PC-3 (cell line): Measurements from ENCODE around the gene RMI2. TPM values are rescaled to one million over a fixed set of nuclear protein-coding genes. Genes with fewer than 3 reads are reported as not detected.

Experiments used
- ATAC-seq: fragments of 200-7000 bp; cut with Tn5 transposase; 2 replicates; pipeline ENCODE4 v1.9.1; 2020; ENCODE audit warnings: mild to moderate bottlenecking, moderate library complexity
- BruUV-seq: library from RNA; stranded (reverse); fragments of 400-500 nt; replicated peaks from 2 replicates; lab custom pipeline; 2021; lab: Mats Ljungman, UMichigan
- CTCF ChIA-PET: fragments of 300-600 bp; sonication (Branson Sonifier 250); formaldehyde crosslinking; loops from one replicate; lab custom pipeline; 2022; ENCODE audit warnings: antibody characterized with exemption; lab: Charles Lee
- POLR2A ChIA-PET: fragments of 300-600 bp; sonication (Branson Sonifier 250); formaldehyde crosslinking; loops from one replicate; lab custom pipeline; 2022; ENCODE audit warnings: antibody characterized with exemption; ENCODE audit not compliant: unreplicated experiment; lab: Charles Lee
- DNase-seq: peaks from one replicate; pipeline ENCODE4 v3.0.0-alpha.2; 2015
- H2AFZ ChIP-seq: fragments of 300-600 bp; sonication (generic); 2 replicates; pipeline ENCODE4 v1.6.0; 2016; ENCODE audit warnings: antibody characterized with exemption, low read length
- H3F3A ChIP-seq: fragments of 300-600 bp; sonication (generic); one replicate; pipeline ENCODE4 v1.6.0; 2017; ENCODE audit warnings: antibody characterized with exemption, low read length, control low read depth, mild to moderate bottlenecking; ENCODE audit not compliant: unreplicated experiment
- H3K27ac ChIP-seq: fragments of 300-600 bp; sonication (generic); 2 replicates; pipeline ENCODE4 v1.5.1; 2016; ENCODE audit warnings: mild to moderate bottlenecking, low read length
- H3K27me3 ChIP-seq: fragments of 300-600 bp; sonication (generic); 2 replicates; pipeline ENCODE4 v1.6.1; 2016; ENCODE audit warnings: low read length, mixed read lengths
- H3K36me3 ChIP-seq: fragments of 300-600 bp; sonication (generic); 2 replicates; pipeline ENCODE4 v1.6.1; 2016; ENCODE audit warnings: low read depth, mixed run types, low read length, mixed read lengths
- H3K4me1 ChIP-seq: fragments of 300-600 bp; sonication (generic); 2 replicates; pipeline ENCODE4 v1.5.1; 2016; ENCODE audit warnings: low read length; ENCODE audit not compliant: insufficient read depth
- H3K4me2 ChIP-seq: fragments of 300-600 bp; sonication (generic); 2 replicates; pipeline ENCODE4 v1.6.0; 2016; ENCODE audit warnings: low read length
- H3K4me3 ChIP-seq: fragments of 300-600 bp; sonication (generic); 2 replicates; pipeline ENCODE4 v1.5.1; 2016; ENCODE audit warnings: mild to moderate bottlenecking, low read length, mixed read lengths
- H3K79me2 ChIP-seq: fragments of 300-600 bp; sonication (generic); 2 replicates; pipeline ENCODE4 v1.6.1; 2017; ENCODE audit warnings: low read length, mixed read lengths
- H3K9ac ChIP-seq: fragments of 300-600 bp; sonication (generic); 2 replicates; pipeline ENCODE4 v1.6.0; 2016; ENCODE audit warnings: mild to moderate bottlenecking, low read length
- H3K9me2 ChIP-seq: fragments of 300-600 bp; sonication (generic); replicated peaks from 2 replicates; pipeline ENCODE4 v1.6.1; 2016; ENCODE audit warnings: mixed run types, low read length, mixed read lengths
- H3K9me3 ChIP-seq: fragments of 300-600 bp; sonication (generic); 2 replicates; pipeline ENCODE4 v1.6.1; 2016; ENCODE audit warnings: low read length, mixed read lengths
- H4K20me1 ChIP-seq: fragments of 300-600 bp; sonication (generic); 2 replicates; pipeline ENCODE4 v1.6.1; 2016; ENCODE audit warnings: low read length, mixed read lengths
- EZH2 ChIP-seq: fragments of 300-600 bp; sonication (generic); IDR thresholded peaks from one replicate; pipeline ENCODE4 v1.6.1; 2017; ENCODE audit warnings: antibody characterized with exemption, mild to moderate bottlenecking, low read length; ENCODE audit not compliant: unreplicated experiment
- EZH2phosphoT487 ChIP-seq: fragments of 300-600 bp; sonication (generic); IDR thresholded peaks from 2 replicates; pipeline ENCODE4 v1.6.1; 2018; ENCODE audit warnings: mild to moderate bottlenecking, antibody characterized with exemption, low read length, borderline replicate concordance
- intact Hi-C: fragments of 100-400 bp; cut with micrococcal nuclease; formaldehyde crosslinking; loops from 2 replicates; pipeline ENCODE4 v1.9.0; 2023
- total RNA-seq: library from RNA; depleted of rRNA; stranded (reverse); fragments of >200 nt; gene quantifications from 2 replicates; pipeline ENCODE4 v1.2.3, GENCODE V29; 2014
- TF ChIP-seq, protein P1 (sequence below): fragments of 300-600 bp; sonication (generic); conservative IDR thresholded peaks from 2 replicates; pipeline ENCODE4 v1.5.1; 2017; ENCODE audit warnings: antibody characterized with exemption, low read depth, mild to moderate bottlenecking, low read length

Gene RMI2
- total RNA-seq, 1 experiment from 2014 or later: 10.9 TPM

DNA sequence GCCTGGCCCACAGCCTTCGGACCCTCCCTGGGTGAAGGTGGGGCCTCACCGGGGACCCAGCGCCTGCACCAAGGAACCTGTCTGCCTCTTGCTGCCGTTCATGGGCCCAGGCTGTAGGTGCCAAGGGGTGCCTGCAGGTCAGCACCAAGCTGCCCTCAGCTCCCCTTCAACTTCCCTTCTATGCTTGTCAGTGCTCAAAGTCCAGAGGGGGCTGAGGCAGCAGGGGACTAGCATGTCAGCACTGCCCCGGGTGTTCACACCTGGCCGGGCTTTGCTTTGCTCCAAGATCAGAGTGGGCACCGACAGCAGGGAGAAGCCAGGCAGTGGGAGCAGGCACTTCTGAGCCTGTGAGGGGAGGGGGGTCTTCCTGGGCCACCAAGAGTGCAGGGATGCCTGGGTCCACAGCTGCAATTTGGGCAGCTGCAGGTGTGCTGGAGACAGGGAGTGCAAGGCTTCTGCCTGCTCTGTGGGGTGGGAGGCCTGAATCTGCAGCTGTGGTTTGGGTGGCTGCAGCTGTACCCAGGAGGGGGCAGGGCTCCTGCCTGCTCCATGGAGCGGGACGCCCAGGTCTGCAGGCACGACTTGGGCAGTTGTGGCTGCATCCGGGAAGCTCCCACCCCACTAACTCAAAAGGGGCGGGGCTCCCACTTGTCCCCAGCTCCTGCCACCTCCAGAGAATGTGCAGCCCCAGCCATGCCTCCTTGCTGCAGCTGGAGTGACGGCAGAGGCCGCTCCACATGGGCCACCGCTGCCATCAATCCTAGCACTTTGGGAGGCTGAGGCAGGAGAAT is 36.6 kb upstream of the RMI2 start:
- Histone ChIP-seq H3K79me2 (no peaks in the 10 kb centered on the region), H3F3A (no peaks in the 10 kb centered on the region), H2AFZ (no peak overlapping the region), H3K9me3 (no peaks in the 10 kb centered on the region), H3K27me3 (no peaks in the 10 kb centered on the region), H3K9me2 (no peaks in the 10 kb centered on the region), H4K20me1 (no peaks in the 10 kb centered on the region), H3K9ac (no peak overlapping the region), H3K4me3 (no peak overlapping the region), H3K36me3 (no peaks in the 10 kb centered on the region), H3K27ac (no peak overlapping the region), H3K4me2 (no peak overlapping the region), H3K4me1 (peaks cover 8% of the 10 kb centered on the region; the same call in 1 of the 2 replicates)
- intact Hi-C loops: no loop called here
- DNase-seq (no peak), ATAC-seq (no peak)
- no TSS peak for BruUV-seq
- ChIA-PET POLR2A (no interaction called here), CTCF (no interaction called here)
- TF ChIP-seq EZH2 (no peak), EZH2phosphoT487 (no peak)
- TF ChIP-seq, protein P1, sequence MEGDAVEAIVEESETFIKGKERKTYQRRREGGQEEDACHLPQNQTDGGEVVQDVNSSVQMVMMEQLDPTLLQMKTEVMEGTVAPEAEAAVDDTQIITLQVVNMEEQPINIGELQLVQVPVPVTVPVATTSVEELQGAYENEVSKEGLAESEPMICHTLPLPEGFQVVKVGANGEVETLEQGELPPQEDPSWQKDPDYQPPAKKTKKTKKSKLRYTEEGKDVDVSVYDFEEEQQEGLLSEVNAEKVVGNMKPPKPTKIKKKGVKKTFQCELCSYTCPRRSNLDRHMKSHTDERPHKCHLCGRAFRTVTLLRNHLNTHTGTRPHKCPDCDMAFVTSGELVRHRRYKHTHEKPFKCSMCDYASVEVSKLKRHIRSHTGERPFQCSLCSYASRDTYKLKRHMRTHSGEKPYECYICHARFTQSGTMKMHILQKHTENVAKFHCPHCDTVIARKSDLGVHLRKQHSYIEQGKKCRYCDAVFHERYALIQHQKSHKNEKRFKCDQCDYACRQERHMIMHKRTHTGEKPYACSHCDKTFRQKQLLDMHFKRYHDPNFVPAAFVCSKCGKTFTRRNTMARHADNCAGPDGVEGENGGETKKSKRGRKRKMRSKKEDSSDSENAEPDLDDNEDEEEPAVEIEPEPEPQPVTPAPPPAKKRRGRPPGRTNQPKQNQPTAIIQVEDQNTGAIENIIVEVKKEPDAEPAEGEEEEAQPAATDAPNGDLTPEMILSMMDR: no peak

- BruUV-seq: no TSS peak
Measured at GRCh38 chr16:11309895-11310633, 35.2 kb upstream of the RMI2 start.

More at GRCh38 chr16:11309895-11310633, 35.2 kb upstream of the RMI2 start:
- no peaks in the 10 kb centered on the region for H3F3A ChIP-seq
- H3K4me3 ChIP-seq: no peak overlapping the region
- H3K79me2 ChIP-seq: no peaks in the 10 kb centered on the region
- H3K4me2 ChIP-seq: no peak overlapping the region
- H2AFZ ChIP-seq: no peak overlapping the region
- no peaks in the 10 kb centered on the region for H3K9me3 ChIP-seq
- ATAC-seq (no peak), DNase-seq (no peak)
- H3K9me2 ChIP-seq: no peaks in the 10 kb centered on the region
- intact Hi-C loops: no loop called here
- no peaks in the 10 kb centered on the region for H4K20me1 ChIP-seq
- H3K27ac ChIP-seq: no peak overlapping the region
- no peaks in the 10 kb centered on the region for H3K27me3 ChIP-seq
- TF ChIP-seq, protein P1: no peak
- no peak for TF ChIP-seq EZH2
- no peak for TF ChIP-seq EZH2phosphoT487
- H3K36me3 ChIP-seq: no peaks in the 10 kb centered on the region
- ChIA-PET POLR2A (no interaction called here), CTCF (no interaction called here)
- no peak overlapping the region for H3K9ac ChIP-seq
- H3K4me1 ChIP-seq: peaks cover 8% of the 10 kb centered on the region; the same call in 1 of the 2 replicates
